ENCODE results near the gene HOXB7.

Gene HOXB7

GRCh38 chr17:48565925-48566710 lies 44.7 kb downstream of the HOXB7 start:
- Histone ChIP-seq H3K36me3 (ENCODE audit: control insufficient read depth, insufficient read depth, low read length) (no peaks in the 10 kb centered on the region), H3K27me3 (replicated peaks; ENCODE audit: control insufficient read depth, insufficient read depth, low read length) (no peaks in the 10 kb centered on the region), H3K4me3 (replicated peaks; ENCODE audit: low read depth, low read length) (no peak overlapping the region)
- DNase-seq (ENCODE audit: extremely low read depth, insufficient read length) = no peak
- no peak for TF ChIP-seq CTCF (IDR thresholded peaks at IDR 0.05; ENCODE audit: insufficient read depth, low read length, poor library complexity, severe bottlenecking)

GRCh38 chr17:48565022-48565554 lies 45.7 kb downstream of the HOXB7 start:
- TF ChIP-seq CTCF (IDR thresholded peaks at IDR 0.05; ENCODE audit: insufficient read depth, low read length, poor library complexity, severe bottlenecking) = no peak
- no peak for DNase-seq (ENCODE audit: extremely low read depth, insufficient read length)
- Histone ChIP-seq H3K4me3 (replicated peaks; ENCODE audit: low read depth, low read length) (no peak overlapping the region), H3K27me3 (replicated peaks; ENCODE audit: control insufficient read depth, insufficient read depth, low read length) (no peaks in the 10 kb centered on the region), H3K36me3 (ENCODE audit: control insufficient read depth, insufficient read depth, low read length) (no peaks in the 10 kb centered on the region)

DNA sequence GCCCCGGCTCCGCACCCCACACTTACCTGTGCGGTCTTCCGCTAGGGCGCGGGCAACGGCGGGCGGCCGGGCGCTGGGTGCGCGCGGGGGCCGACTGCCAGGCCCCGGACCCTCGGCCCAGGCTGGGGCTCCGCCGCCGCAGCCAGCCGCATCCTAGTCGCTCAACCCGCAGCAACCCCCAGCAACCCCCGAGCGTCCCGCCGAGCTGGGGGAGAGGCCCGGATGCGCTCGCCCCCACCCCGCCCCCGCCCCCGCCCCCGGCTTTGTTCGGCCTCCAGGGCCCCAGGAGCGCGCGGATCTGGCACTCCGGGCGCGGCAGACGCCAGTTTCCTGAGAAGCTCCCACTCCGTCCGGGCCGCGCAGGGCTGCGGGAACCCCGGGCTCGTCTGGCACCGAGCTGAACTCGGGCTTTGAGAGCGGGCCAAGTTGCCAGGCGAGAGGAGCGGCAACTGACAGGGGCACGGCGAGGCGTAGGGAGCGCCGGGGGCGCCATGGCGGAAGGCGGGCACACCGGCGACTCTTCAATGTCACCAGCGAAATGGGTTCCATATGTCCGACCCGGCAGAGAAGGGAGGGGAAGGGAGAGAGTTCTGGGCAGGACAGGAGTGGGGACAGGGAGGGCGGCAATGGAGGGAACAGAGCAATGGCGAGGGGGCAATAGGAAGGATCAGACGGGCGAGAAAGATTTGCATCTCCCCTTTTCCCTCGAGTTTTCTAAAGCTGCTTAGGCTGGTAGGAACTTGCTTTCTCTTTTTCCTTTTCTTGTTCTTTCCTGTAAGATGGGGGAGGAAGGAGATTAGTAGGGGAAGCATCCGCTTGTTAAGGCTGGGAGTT lies 46.4 kb downstream of the HOXB7 start:
- Histone ChIP-seq H3K27me3 (replicated peaks; ENCODE audit: control insufficient read depth, insufficient read depth, low read length) (no peaks in the 10 kb centered on the region), H3K4me3 (replicated peaks; ENCODE audit: low read depth, low read length) (no peak overlapping the region), H3K36me3 (ENCODE audit: control insufficient read depth, insufficient read depth, low read length) (no peaks in the 10 kb centered on the region)
- no peak for DNase-seq (ENCODE audit: extremely low read depth, insufficient read length)
- no peak for TF ChIP-seq CTCF (IDR thresholded peaks at IDR 0.05; ENCODE audit: insufficient read depth, low read length, poor library complexity, severe bottlenecking)

GRCh38 chr17:48563867-48564187 lies 47.0 kb downstream of the HOXB7 start:
- H3K4me3 ChIP-seq (replicated peaks; ENCODE audit: low read depth, low read length) = no peak overlapping the region
- no peaks in the 10 kb centered on the region for H3K36me3 ChIP-seq (ENCODE audit: control insufficient read depth, insufficient read depth, low read length)
- no peak for TF ChIP-seq CTCF (IDR thresholded peaks at IDR 0.05; ENCODE audit: insufficient read depth, low read length, poor library complexity, severe bottlenecking)
- H3K27me3 ChIP-seq (replicated peaks; ENCODE audit: control insufficient read depth, insufficient read depth, low read length) = no peaks in the 10 kb centered on the region
- DNase-seq (ENCODE audit: extremely low read depth, insufficient read length) = no peak

DNA sequence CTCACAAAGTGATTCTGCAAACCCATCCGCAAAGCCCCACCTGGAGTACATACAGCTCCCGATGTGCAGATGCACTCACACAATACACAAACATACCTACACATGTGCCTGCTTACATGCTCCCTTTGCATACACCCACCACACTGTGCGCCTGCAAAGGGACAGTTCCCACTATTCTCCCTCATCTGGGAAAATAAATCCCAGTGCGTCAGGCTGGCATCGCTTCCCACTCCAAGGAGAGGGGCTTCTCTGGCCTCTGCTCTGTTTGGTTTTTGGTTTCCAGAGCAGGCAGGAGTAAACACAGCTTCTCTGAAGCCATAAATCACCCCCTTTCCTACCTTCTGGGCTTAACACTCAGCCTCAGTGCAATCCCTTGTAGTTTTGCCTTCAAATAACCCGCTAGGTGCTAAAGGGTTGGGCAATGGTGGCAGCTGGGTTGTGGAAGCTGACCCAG lies 47.4 kb downstream of the HOXB7 start:
- H3K36me3 ChIP-seq (ENCODE audit: control insufficient read depth, insufficient read depth, low read length) = no peaks in the 10 kb centered on the region
- no peak overlapping the region for H3K4me3 ChIP-seq (replicated peaks; ENCODE audit: low read depth, low read length)
- no peaks in the 10 kb centered on the region for H3K27me3 ChIP-seq (replicated peaks; ENCODE audit: control insufficient read depth, insufficient read depth, low read length)
- DNase-seq (ENCODE audit: extremely low read depth, insufficient read length) = no peak
- no peak for TF ChIP-seq CTCF (IDR thresholded peaks at IDR 0.05; ENCODE audit: insufficient read depth, low read length, poor library complexity, severe bottlenecking)

Data from GM06990 (cell line).